Spleen (tissue), 7 donors: ENCODE data around the gene YIPF3.
A peak's percentile ranks its signal among the peaks of the same experiment; 100 is the strongest.

Experiments
- POLR2A ChIP-seq, 3 donors: fragments of 450-650 bp; IDR thresholded peaks; one replicate each; pipeline ENCODE4 v1.5.1; 2017; ENCODE audit warnings: antibody characterized with exemption in 3 of 3, mild to moderate bottlenecking in 1 of 3
- POLR2AphosphoS5 ChIP-seq, 3 donors: sonication (generic); formaldehyde crosslinking; IDR thresholded peaks; one replicate each; pipeline ENCODE4 v1.5.1; 2017; ENCODE audit warnings: antibody characterized with exemption in 3 of 3
- TF ChIP-seq, protein P1 (sequence below), 11 experiments: fragments of 200-600 bp in 7 of 11; fragments of 450-650 bp in 4 of 11; sonication (generic) in 4 of 11; IDR thresholded peaks in 8 of 11; conservative IDR thresholded peaks in 3 of 11; 1 replicate in 7 of 11; 2 replicates in 4 of 11; pipeline versions ENCODE4 v1.4.0 to v1.8.0; 2016 to 2021; ENCODE audit warnings: antibody characterized with exemption in 11 of 11, inconsistent platforms in 4 of 11, mild to moderate bottlenecking in 1 of 11
- donor health status: DM: no; HTN: no; CAD: no; lungs with moderate emphysema.
- donor health status: DM: no; HTN: no; CAD: no.
- donor health status: DM: no; HTN: no; CAD: no.

GRCh38 chr6:43505718-43506117 lies 11.0 kb downstream of the YIPF3 start:
- TF ChIP-seq POLR2A (IDR thresholded peaks at IDR 0.05) (no peak), POLR2AphosphoS5 (IDR thresholded peaks at IDR 0.05) (peak; percentile 62 to 73 (median 71))
- TF ChIP-seq, protein P1, sequence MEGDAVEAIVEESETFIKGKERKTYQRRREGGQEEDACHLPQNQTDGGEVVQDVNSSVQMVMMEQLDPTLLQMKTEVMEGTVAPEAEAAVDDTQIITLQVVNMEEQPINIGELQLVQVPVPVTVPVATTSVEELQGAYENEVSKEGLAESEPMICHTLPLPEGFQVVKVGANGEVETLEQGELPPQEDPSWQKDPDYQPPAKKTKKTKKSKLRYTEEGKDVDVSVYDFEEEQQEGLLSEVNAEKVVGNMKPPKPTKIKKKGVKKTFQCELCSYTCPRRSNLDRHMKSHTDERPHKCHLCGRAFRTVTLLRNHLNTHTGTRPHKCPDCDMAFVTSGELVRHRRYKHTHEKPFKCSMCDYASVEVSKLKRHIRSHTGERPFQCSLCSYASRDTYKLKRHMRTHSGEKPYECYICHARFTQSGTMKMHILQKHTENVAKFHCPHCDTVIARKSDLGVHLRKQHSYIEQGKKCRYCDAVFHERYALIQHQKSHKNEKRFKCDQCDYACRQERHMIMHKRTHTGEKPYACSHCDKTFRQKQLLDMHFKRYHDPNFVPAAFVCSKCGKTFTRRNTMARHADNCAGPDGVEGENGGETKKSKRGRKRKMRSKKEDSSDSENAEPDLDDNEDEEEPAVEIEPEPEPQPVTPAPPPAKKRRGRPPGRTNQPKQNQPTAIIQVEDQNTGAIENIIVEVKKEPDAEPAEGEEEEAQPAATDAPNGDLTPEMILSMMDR (IDR thresholded peaks at IDR 0.05 in 8 of 11, conservative IDR thresholded peaks at IDR 0.05 in 3 of 11) = no peak
